ENCODE measurements around the gene SLC1A5.

- no peak for TF ChIP-seq CTCF (IDR thresholded peaks at IDR 0.05; ENCODE audit: poor library complexity, severe bottlenecking)
- no peak for TF ChIP-seq MXI1 (conservative IDR thresholded peaks at IDR 0.05; ENCODE audit: poor library complexity, severe bottlenecking)
- TF ChIP-seq EP300 (conservative IDR thresholded peaks at IDR 0.05; ENCODE audit: poor library complexity, severe bottlenecking), result no peak
- no peak for TF ChIP-seq EZH2 (IDR thresholded peaks at IDR 0.05; ENCODE audit: borderline replicate concordance, insufficient read depth, low read length, poor library complexity, severe bottlenecking)
- TF ChIP-seq TAF1 (IDR thresholded peaks at IDR 0.05; ENCODE audit: low read depth), result no peak
- TF ChIP-seq POLR2AphosphoS5 (IDR thresholded peaks at IDR 0.05), result no peak
- no peak for TF ChIP-seq SMC3 (conservative IDR thresholded peaks at IDR 0.05; ENCODE audit: poor library complexity)
- no peak for TF ChIP-seq RAD21 (conservative IDR thresholded peaks at IDR 0.05)
Measured at GRCh38 chr19:46732172-46732938, 56.0 kb downstream of the SLC1A5 start.
